Heart left ventricle (tissue), 16 donors: ENCODE data around the gene PM20D1. TPM values are rescaled to one million over a fixed set of nuclear protein-coding genes. Genes with fewer than 3 reads are reported as not detected.
A peak's percentile ranks its signal among the peaks of the same experiment; 100 is the strongest.

Experiments
- ATAC-seq, 4 donors: fragments of 200-7000 bp; cut with Tn5 transposase; one replicate each; pipeline ENCODE4 v1.9.1; 2020 to 2022; ENCODE audit warnings: moderate library complexity in 4 of 4, mild to moderate bottlenecking in 3 of 4, moderate number of reproducible peaks in 1 of 4
- DNase-seq, 5 donors: peaks; one replicate each; pipeline ENCODE4 v3.0.0-alpha.2; 2020
- H3K27ac ChIP-seq, 12 donors: fragments of 200-600 bp; sonication (generic) in 4 of 12; one replicate each; pipeline versions ENCODE4 v1.5.0 to v1.8.0; 2016 to 2022; ENCODE audit warnings: mild to moderate bottlenecking in 2 of 12
- H3K27me3 ChIP-seq, 9 donors: fragments of 200-600 bp; sonication (generic) in 2 of 9; one replicate each; pipeline versions ENCODE4 v1.5.1 to v1.8.0; 2016 to 2022; ENCODE audit warnings: mild to moderate bottlenecking in 3 of 9
- H3K36me3 ChIP-seq, 9 donors: fragments of 200-600 bp; sonication (generic) in 2 of 9; one replicate each; pipeline versions ENCODE4 v1.5.0 to v1.8.0; 2018 to 2022; ENCODE audit warnings: mild to moderate bottlenecking in 2 of 9
- H3K4me1 ChIP-seq, 12 donors: fragments of 200-600 bp; sonication (generic) in 4 of 12; one replicate each; pipeline versions ENCODE4 v1.5.0 to v1.8.0; 2016 to 2022; ENCODE audit warnings: mild to moderate bottlenecking in 3 of 12
- H3K4me3 ChIP-seq, 12 donors: fragments of 200-600 bp; sonication (generic) in 4 of 12; one replicate each; pipeline versions ENCODE4 v1.5.0 to v1.8.0; 2017 to 2022; ENCODE audit warnings: mild to moderate bottlenecking in 9 of 12, moderate library complexity in 4 of 12
- H3K9me3 ChIP-seq, 12 donors: fragments of 200-600 bp; sonication (generic) in 4 of 12; one replicate each; pipeline versions ENCODE4 v1.5.0 to v1.8.0; 2016 to 2022; ENCODE audit warnings: mild to moderate bottlenecking in 1 of 12
- CTCF ChIP-seq, 12 donors: fragments of 200-600 bp; sonication (generic) in 4 of 12; IDR thresholded peaks; one replicate each; pipeline versions ENCODE4 v1.5.0 to v1.8.0; 2018 to 2022; ENCODE audit warnings: antibody characterized with exemption in 12 of 12, mild to moderate bottlenecking in 5 of 12
- POLR2A ChIP-seq, 2 donors: fragments of 450-650 bp; IDR thresholded peaks; one replicate each; pipeline ENCODE4 v1.6.1; 2017; ENCODE audit warnings: antibody characterized with exemption in 2 of 2, mild to moderate bottlenecking in 2 of 2, moderate library complexity in 2 of 2
- WGBS, 4 donors: extraction: QIAGEN DNeasy Blood & Tissue Kit in 2 of 4; methylation state at CpG; one replicate each; pipeline versions ENCODE4 v1.1.5 to v1.1.7; 2013 to 2018; 5-methylcytosine and 5-hydroxymethylcytosine counted together
- intact Hi-C, 10 donors: fragments of 100-400 bp; cut with DNase I; formaldehyde crosslinking; loops; one replicate each; pipeline versions ENCODE4 v1.11.1 to v1.14.2; 2022
- polyA plus RNA-seq, 2 donors: library from polyadenylated mRNA; stranded (reverse); fragments of 200-250 nt; gene quantifications; one replicate each; pipeline ENCODE4 v1.2.3, GENCODE V29; 2013
- total RNA-seq, 9 donors: library from RNA; depleted of rRNA in 2 of 9; stranded (reverse); fragments of >200 nt in 2 of 9; fragmentation: NEBNext Ultra II Directional in 3 of 9; extraction: Animal tissue kit (Norgen Biotek cat#: 25700) in 3 of 9; gene quantifications; one replicate each; pipeline versions ENCODE4 v1.1.0 to v1.2.4, GENCODE V29; 2016 to 2023
- donor health status: ischemic (EF 13 %, LVEDD 7.1; RV severe dilation, severe dysfunction).
- donor health status: healthy with polysubstance abuse.
- donor health status: DM: no; HTN: yes; CAD: no.
- donor health status: DM: no; HTN: no; CAD: no.
- donor health status: ischemic (EF 25% LVEDD 6.9; RV normal size, moderate dysfunction).
- donor health status: ischemic (EF 25% LVEDD 5.7; RV mildly dilated, moderate dysfunction).
- donor health status: healthy.
- donor health status: DM: yes; HTN: yes; CAD: no.
- donor health status: ischemic (EF 35%, LVEDD 5.7; RV mildly dilated, moderate dysfunction).
- donor health status: nonischemic (EF 11% LVEDD 7.7; RV severe dilation, severe dysfunction).
- donor health status: DM: yes; HTN: yes; CAD: no.
- donor health status: PGD.
- donor health status: ischemic (EF 29% LVEDD 5.4; RV normal size, mild dysfunction).
- donor health status: nonischemic (EF 23%, LVEDD 6.1; RV moderate dilation, normal function).

PM20D1 gene
- total and polyA plus RNA-seq, 11 donors: 0.28 to 1.4 (median 0.71) TPM; not detected in 1

GRCh38 chr1:205832326-205832751, 17.6 kb downstream of the PM20D1 start:
- Histone ChIP-seq H3K4me3 (no peak overlapping the region), H3K27ac (peak overlapping the region in 4 of 12 donors; percentile 2 to 27 (median 20)), H3K27me3 (no peaks in the 10 kb centered on the region), H3K36me3 (no peaks in the 10 kb centered on the region), H3K4me1 (peaks cover 0 to 25% (median 9%) of the 10 kb centered on the region in 12 donors), H3K9me3 (no peaks in the 10 kb centered on the region)
- peak in 1 of 5 donors; percentile 19 for DNase-seq
- 49 to 70% (median 61%) methylated on average over 6 of the region's 6 CpGs for WGBS, 4 donors
- TF ChIP-seq CTCF (IDR thresholded peaks at IDR 0.05): no peak
- TF ChIP-seq POLR2A (IDR thresholded peaks at IDR 0.05): no peak
- intact Hi-C loops: no loop called here
- ATAC-seq: peak; percentile 29 to 68 (median 43)

- Histone ChIP-seq H3K4me3 (no peak overlapping the region), H3K9me3 (peaks cover 0 to 11% (median 0%) of the 10 kb centered on the region in 12 donors), H3K36me3 (no peaks in the 10 kb centered on the region), H3K27me3 (no peaks in the 10 kb centered on the region), H3K27ac (peak overlapping the region in 4 of 12 donors; percentile 50 to 73 (median 54)), H3K4me1 (peaks cover 0 to 32% (median 19%) of the 10 kb centered on the region in 12 donors)
- DNase-seq (peak in 1 of 5 donors; percentile 55), ATAC-seq (peak in 3 of 4 donors; percentile 41 to 75 (median 68))
- TF ChIP-seq CTCF (IDR thresholded peaks at IDR 0.05) (peak in 1 of 12 donors; percentile 7), POLR2A (IDR thresholded peaks at IDR 0.05) (no peak)
- intact Hi-C loops: no loop called here
- WGBS, 4 donors: 13 to 43% (median 28%) methylated on average over 1 of the region's 1 CpG; no CpG with 5 or more reads in 1 of the 4 donors
Observed at GRCh38 chr1:205827623-205828022, 22.3 kb downstream of the PM20D1 start.

GRCh38 chr1:205826995-205827394, 22.9 kb downstream of the PM20D1 start:
- WGBS, 4 donors: 51 to 69% (median 63%) methylated on average over 3 of the region's 3 CpGs
- no peaks in the 10 kb centered on the region for H3K27me3 ChIP-seq
- peaks cover 0 to 26% (median 18%) of the 10 kb centered on the region in 12 donors for H3K4me1 ChIP-seq
- DNase-seq (no peak), ATAC-seq (peak in 1 of 4 donors; percentile 3)
- TF ChIP-seq CTCF (IDR thresholded peaks at IDR 0.05): no peak
- no peak for TF ChIP-seq POLR2A (IDR thresholded peaks at IDR 0.05)
- H3K36me3 ChIP-seq: no peaks in the 10 kb centered on the region
- H3K9me3 ChIP-seq: peaks cover 0 to 11% (median 0%) of the 10 kb centered on the region in 12 donors
- peak overlapping the region in 9 of 12 donors; percentile 50 to 73 (median 54) for H3K27ac ChIP-seq
- no peak overlapping the region for H3K4me3 ChIP-seq
- intact Hi-C loops: no loop called here

- Histone ChIP-seq H3K9me3 (peaks cover 0 to 11% (median 0%) of the 10 kb centered on the region in 12 donors), H3K4me1 (peaks cover 0 to 23% (median 17%) of the 10 kb centered on the region in 12 donors), H3K27me3 (no peaks in the 10 kb centered on the region), H3K27ac (peak overlapping the region in 9 of 12 donors; percentile 50 to 73 (median 54)), H3K4me3 (no peak overlapping the region), H3K36me3 (no peaks in the 10 kb centered on the region)
- ATAC-seq (peak; percentile 83 to 95 (median 92)), DNase-seq (peak in 1 of 5 donors; percentile 37)
- TF ChIP-seq CTCF (IDR thresholded peaks at IDR 0.05) (no peak), POLR2A (IDR thresholded peaks at IDR 0.05) (no peak)
- intact Hi-C loops: no loop called here
- 52 to 56% (median 55%) methylated on average over 8 of the region's 8 CpGs for WGBS, 4 donors
Observed at GRCh38 chr1:205826016-205826806, 23.7 kb downstream of the PM20D1 start.
